ENCODE measurements around the gene TTLL10. TPM values are rescaled to one million over a fixed set of nuclear protein-coding genes. Genes with fewer than 3 reads are reported as not detected.

TTLL10 gene
- polyA plus RNA-seq, 1 of the 3 experiments (the other 2 are of a cell fraction) = not detected

DNA sequence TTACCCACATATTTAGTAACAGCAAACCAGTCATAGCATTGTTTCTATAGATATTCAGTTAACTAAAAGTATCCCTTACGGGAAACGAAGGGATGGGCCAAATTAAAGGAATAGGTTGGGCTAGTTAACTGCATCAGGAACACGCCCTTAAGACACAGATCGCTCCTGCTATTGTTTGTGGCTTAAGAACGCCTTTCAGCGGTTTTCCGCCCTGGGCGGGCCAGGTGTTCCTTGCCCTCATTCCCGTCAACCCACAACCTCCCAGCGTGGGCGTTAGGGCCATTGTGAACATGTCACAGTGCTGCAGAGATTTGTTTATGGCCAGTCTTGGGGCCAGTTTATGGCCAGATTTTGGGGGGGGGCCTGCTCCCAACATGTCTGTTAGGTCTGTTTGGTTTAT lies 18.1 kb downstream of the TTLL10 start:
- ChIA-PET POLR2A (no interaction called here), CTCF (interaction anchor here (1.7 kb wide), 1 partner anchor 69 kb away, joined by 4 read pairs; no protein-coding TSS in a partner anchor)
- H3K9me3 ChIP-seq = no peaks in the 10 kb centered on the region
- H4K20me1 ChIP-seq (ENCODE audit: insufficient read depth) = no peaks in the 10 kb centered on the region
- no peak for DNase-seq
- H2AFZ ChIP-seq (ENCODE audit: low read depth) = no peak overlapping the region
- no peaks in the 10 kb centered on the region for H3K4me1 ChIP-seq (ENCODE audit: control insufficient read depth in 1 of 2, insufficient read depth in 2 of 2, low read depth in 1 of 2, low read length in 1 of 2)
- H3K27me3 ChIP-seq (ENCODE audit: insufficient read depth) = no peaks in the 10 kb centered on the region; the same call in 1 of the 2 replicates
- H3K9me2 ChIP-seq = no peaks in the 10 kb centered on the region
- TF ChIP-seq SIN3A (IDR thresholded peaks at IDR 0.05; ENCODE audit: borderline replicate concordance, low read depth, low read length) (no peak), YY1 (IDR thresholded peaks at IDR 0.05; ENCODE audit: low read depth) (no peak), FOXJ3 (CRISPR knock-in tag; IDR thresholded peaks at IDR 0.05) (no peak), ELF1 (IDR thresholded peaks at IDR 0.05) (no peak), NRF1 (IDR thresholded peaks at IDR 0.05; ENCODE audit: low read depth, low read length) (no peak), RAD21 (IDR thresholded peaks at IDR 0.05; ENCODE audit: low read length) (no peak), RCOR1 (IDR thresholded peaks at IDR 0.05; ENCODE audit: low read length) (no peak), POLR2AphosphoS5 (IDR thresholded peaks at IDR 0.05; ENCODE audit: low read depth, low read length) (no peak), JUND (IDR thresholded peaks at IDR 0.05) (no peak), GATA2 (CRISPR knock-in tag; IDR thresholded peaks at IDR 0.05) (no peak), TCF12 (IDR thresholded peaks at IDR 0.05) (no peak), FOXM1 (IDR thresholded peaks at IDR 0.05; ENCODE audit: low read depth) (no peak), SMC3 (IDR thresholded peaks at IDR 0.05; ENCODE audit: low read depth, low read length) (no peak), CHD2 (IDR thresholded peaks at IDR 0.05; ENCODE audit: low read length, partially characterized antibody) (no peak)
- TF ChIP-seq, protein P1, sequence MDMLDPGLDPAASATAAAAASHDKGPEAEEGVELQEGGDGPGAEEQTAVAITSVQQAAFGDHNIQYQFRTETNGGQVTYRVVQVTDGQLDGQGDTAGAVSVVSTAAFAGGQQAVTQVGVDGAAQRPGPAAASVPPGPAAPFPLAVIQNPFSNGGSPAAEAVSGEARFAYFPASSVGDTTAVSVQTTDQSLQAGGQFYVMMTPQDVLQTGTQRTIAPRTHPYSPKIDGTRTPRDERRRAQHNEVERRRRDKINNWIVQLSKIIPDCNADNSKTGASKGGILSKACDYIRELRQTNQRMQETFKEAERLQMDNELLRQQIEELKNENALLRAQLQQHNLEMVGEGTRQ (IDR thresholded peaks at IDR 0.05; ENCODE audit: borderline replicate concordance, low read depth, low read length) = no peak
- TF ChIP-seq, protein P2, sequence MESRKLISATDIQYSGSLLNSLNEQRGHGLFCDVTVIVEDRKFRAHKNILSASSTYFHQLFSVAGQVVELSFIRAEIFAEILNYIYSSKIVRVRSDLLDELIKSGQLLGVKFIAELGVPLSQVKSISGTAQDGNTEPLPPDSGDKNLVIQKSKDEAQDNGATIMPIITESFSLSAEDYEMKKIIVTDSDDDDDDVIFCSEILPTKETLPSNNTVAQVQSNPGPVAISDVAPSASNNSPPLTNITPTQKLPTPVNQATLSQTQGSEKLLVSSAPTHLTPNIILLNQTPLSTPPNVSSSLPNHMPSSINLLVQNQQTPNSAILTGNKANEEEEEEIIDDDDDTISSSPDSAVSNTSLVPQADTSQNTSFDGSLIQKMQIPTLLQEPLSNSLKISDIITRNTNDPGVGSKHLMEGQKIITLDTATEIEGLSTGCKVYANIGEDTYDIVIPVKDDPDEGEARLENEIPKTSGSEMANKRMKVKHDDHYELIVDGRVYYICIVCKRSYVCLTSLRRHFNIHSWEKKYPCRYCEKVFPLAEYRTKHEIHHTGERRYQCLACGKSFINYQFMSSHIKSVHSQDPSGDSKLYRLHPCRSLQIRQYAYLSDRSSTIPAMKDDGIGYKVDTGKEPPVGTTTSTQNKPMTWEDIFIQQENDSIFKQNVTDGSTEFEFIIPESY (IDR thresholded peaks at IDR 0.05; ENCODE audit: borderline replicate concordance, low read depth) = no peak
- TF ChIP-seq, protein P3, sequence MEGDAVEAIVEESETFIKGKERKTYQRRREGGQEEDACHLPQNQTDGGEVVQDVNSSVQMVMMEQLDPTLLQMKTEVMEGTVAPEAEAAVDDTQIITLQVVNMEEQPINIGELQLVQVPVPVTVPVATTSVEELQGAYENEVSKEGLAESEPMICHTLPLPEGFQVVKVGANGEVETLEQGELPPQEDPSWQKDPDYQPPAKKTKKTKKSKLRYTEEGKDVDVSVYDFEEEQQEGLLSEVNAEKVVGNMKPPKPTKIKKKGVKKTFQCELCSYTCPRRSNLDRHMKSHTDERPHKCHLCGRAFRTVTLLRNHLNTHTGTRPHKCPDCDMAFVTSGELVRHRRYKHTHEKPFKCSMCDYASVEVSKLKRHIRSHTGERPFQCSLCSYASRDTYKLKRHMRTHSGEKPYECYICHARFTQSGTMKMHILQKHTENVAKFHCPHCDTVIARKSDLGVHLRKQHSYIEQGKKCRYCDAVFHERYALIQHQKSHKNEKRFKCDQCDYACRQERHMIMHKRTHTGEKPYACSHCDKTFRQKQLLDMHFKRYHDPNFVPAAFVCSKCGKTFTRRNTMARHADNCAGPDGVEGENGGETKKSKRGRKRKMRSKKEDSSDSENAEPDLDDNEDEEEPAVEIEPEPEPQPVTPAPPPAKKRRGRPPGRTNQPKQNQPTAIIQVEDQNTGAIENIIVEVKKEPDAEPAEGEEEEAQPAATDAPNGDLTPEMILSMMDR (IDR thresholded peaks at IDR 0.05) = no peak
- TF ChIP-seq, protein P4, sequence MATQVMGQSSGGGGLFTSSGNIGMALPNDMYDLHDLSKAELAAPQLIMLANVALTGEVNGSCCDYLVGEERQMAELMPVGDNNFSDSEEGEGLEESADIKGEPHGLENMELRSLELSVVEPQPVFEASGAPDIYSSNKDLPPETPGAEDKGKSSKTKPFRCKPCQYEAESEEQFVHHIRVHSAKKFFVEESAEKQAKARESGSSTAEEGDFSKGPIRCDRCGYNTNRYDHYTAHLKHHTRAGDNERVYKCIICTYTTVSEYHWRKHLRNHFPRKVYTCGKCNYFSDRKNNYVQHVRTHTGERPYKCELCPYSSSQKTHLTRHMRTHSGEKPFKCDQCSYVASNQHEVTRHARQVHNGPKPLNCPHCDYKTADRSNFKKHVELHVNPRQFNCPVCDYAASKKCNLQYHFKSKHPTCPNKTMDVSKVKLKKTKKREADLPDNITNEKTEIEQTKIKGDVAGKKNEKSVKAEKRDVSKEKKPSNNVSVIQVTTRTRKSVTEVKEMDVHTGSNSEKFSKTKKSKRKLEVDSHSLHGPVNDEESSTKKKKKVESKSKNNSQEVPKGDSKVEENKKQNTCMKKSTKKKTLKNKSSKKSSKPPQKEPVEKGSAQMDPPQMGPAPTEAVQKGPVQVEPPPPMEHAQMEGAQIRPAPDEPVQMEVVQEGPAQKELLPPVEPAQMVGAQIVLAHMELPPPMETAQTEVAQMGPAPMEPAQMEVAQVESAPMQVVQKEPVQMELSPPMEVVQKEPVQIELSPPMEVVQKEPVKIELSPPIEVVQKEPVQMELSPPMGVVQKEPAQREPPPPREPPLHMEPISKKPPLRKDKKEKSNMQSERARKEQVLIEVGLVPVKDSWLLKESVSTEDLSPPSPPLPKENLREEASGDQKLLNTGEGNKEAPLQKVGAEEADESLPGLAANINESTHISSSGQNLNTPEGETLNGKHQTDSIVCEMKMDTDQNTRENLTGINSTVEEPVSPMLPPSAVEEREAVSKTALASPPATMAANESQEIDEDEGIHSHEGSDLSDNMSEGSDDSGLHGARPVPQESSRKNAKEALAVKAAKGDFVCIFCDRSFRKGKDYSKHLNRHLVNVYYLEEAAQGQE (IDR thresholded peaks at IDR 0.05; ENCODE audit: low read depth, low read length) = no peak
- TF ChIP-seq, protein P5, sequence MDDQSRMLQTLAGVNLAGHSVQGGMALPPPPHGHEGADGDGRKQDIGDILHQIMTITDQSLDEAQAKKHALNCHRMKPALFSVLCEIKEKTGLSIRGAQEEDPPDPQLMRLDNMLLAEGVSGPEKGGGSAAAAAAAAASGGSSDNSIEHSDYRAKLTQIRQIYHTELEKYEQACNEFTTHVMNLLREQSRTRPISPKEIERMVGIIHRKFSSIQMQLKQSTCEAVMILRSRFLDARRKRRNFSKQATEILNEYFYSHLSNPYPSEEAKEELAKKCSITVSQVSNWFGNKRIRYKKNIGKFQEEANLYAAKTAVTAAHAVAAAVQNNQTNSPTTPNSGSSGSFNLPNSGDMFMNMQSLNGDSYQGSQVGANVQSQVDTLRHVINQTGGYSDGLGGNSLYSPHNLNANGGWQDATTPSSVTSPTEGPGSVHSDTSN (IDR thresholded peaks at IDR 0.05) = no peak
- TF ChIP-seq, protein P6, sequence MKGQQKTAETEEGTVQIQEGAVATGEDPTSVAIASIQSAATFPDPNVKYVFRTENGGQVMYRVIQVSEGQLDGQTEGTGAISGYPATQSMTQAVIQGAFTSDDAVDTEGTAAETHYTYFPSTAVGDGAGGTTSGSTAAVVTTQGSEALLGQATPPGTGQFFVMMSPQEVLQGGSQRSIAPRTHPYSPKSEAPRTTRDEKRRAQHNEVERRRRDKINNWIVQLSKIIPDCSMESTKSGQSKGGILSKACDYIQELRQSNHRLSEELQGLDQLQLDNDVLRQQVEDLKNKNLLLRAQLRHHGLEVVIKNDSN (IDR thresholded peaks at IDR 0.05; ENCODE audit: borderline replicate concordance, low read depth) = no peak
- no peak overlapping the region for H3K4me3 ChIP-seq (ENCODE audit: low read depth in 2 of 2, low read length in 1 of 2)
- H3K9ac ChIP-seq = no peak overlapping the region
- H3F3A ChIP-seq (replicated peaks; ENCODE audit: insufficient read depth) = no peaks in the 10 kb centered on the region
- no peaks in the 10 kb centered on the region for H3K79me2 ChIP-seq (ENCODE audit: insufficient read depth)
- H3K4me2 ChIP-seq = no peak overlapping the region
- WGBS (ENCODE audit: low lambda C conversion rate) = 57% methylated on average over 6 of the region's 11 CpGs
- H3K27ac ChIP-seq (ENCODE audit: low read depth in 2 of 2, low read length in 1 of 2) = no peak overlapping the region
- H3K36me3 ChIP-seq (replicated peaks in 1 of 2; ENCODE audit: control insufficient read depth in 1 of 2, insufficient read depth in 2 of 2, low read length in 1 of 2) = no peaks in the 10 kb centered on the region

Measured in SK-N-SH (cell line).